Measurements from ENCODE around the gene ATRX.
"Not testable (repeated sequence)": the region's sequence is repeated elsewhere in the genome, so short reads cannot be mapped to it uniquely, and the experiment has no call there.

Gene ATRX

GRCh38 chrX:77785486-77786364 is at the start of gene ATRX:
Gene ATRX (minus strand): TSS chrX:77786216. CDS start chrX:77786001, 215 bp downstream.
- H3K36me3 ChIP-seq (ENCODE audit: control insufficient read depth, low read length): peaks cover 17% of the 10 kb centered on the region
- TF ChIP-seq EZH2phosphoT487 (IDR thresholded peaks at IDR 0.05; ENCODE audit: borderline replicate concordance, low read length) (no peak), CTCF (IDR thresholded peaks at IDR 0.05; ENCODE audit: low read depth, low read length, poor library complexity, severe bottlenecking) (no peak)
- H3K4me3 ChIP-seq (ENCODE audit: low read length): peak within 1 kb of the TSS; percentile 88
- peak within 1 kb of the TSS; percentile 78 for H3K4me2 ChIP-seq (ENCODE audit: low read length)
- H3F3A ChIP-seq (ENCODE audit: control insufficient read depth, insufficient read depth): no peaks in the 10 kb centered on the region
- H3K9me3 ChIP-seq (ENCODE audit: control insufficient read depth, insufficient read depth, low read length): no peaks in the 10 kb centered on the region
- H3K79me2 ChIP-seq (ENCODE audit: control insufficient read depth, low read length): peaks cover 59% of the 10 kb centered on the region
- H3K27me3 ChIP-seq (ENCODE audit: control insufficient read depth, low read length): no peaks in the 10 kb centered on the region
- no peaks in the 10 kb centered on the region for H4K20me1 ChIP-seq (ENCODE audit: control insufficient read depth, insufficient read depth, low read depth, low read length)
- no peaks in the 10 kb centered on the region for H3K9me2 ChIP-seq (replicated peaks; ENCODE audit: control insufficient read depth, low read length)
- peak within 1 kb of the TSS; percentile 77 for H3K27ac ChIP-seq (ENCODE audit: low read depth, low read length)
- H3K4me1 ChIP-seq (ENCODE audit: control insufficient read depth, low read length): peaks cover 23% of the 10 kb centered on the region

- H3K27me3 ChIP-seq (ENCODE audit: control insufficient read depth, low read length); H3K27ac ChIP-seq (ENCODE audit: low read depth, low read length); H3K4me2 ChIP-seq (ENCODE audit: low read length); H3K36me3 ChIP-seq (ENCODE audit: control insufficient read depth, low read length); H3K9me3 ChIP-seq (ENCODE audit: control insufficient read depth, insufficient read depth, low read length); H3K4me1 ChIP-seq (ENCODE audit: control insufficient read depth, low read length); H4K20me1 ChIP-seq (ENCODE audit: control insufficient read depth, insufficient read depth, low read depth, low read length); H3K79me2 ChIP-seq (ENCODE audit: control insufficient read depth, low read length); H3K9me2 ChIP-seq (replicated peaks; ENCODE audit: control insufficient read depth, low read length); H3K4me3 ChIP-seq (ENCODE audit: low read length); H3F3A ChIP-seq (ENCODE audit: control insufficient read depth, insufficient read depth): not testable (repeated sequence)
Measured at GRCh38 chrX:77831544-77831943, 45.5 kb upstream of the ATRX start.

GRCh38 chrX:77821989-77822388 is 36.0 kb upstream of the ATRX start:
- H3K79me2 ChIP-seq (ENCODE audit: control insufficient read depth, low read length); H3K27me3 ChIP-seq (ENCODE audit: control insufficient read depth, low read length); H3K4me3 ChIP-seq (ENCODE audit: low read length); H3K4me2 ChIP-seq (ENCODE audit: low read length); H3K9me2 ChIP-seq (replicated peaks; ENCODE audit: control insufficient read depth, low read length); H3K4me1 ChIP-seq (ENCODE audit: control insufficient read depth, low read length); H3F3A ChIP-seq (ENCODE audit: control insufficient read depth, insufficient read depth); H3K36me3 ChIP-seq (ENCODE audit: control insufficient read depth, low read length); H3K27ac ChIP-seq (ENCODE audit: low read depth, low read length); H3K9me3 ChIP-seq (ENCODE audit: control insufficient read depth, insufficient read depth, low read length); H4K20me1 ChIP-seq (ENCODE audit: control insufficient read depth, insufficient read depth, low read depth, low read length): not testable (repeated sequence)

- Histone ChIP-seq H3K27me3 (ENCODE audit: control insufficient read depth, low read length) (no peaks in the 10 kb centered on the region), H3K79me2 (ENCODE audit: control insufficient read depth, low read length) (no peaks in the 10 kb centered on the region), H4K20me1 (ENCODE audit: control insufficient read depth, insufficient read depth, low read depth, low read length) (no peaks in the 10 kb centered on the region), H3F3A (ENCODE audit: control insufficient read depth, insufficient read depth) (no peaks in the 10 kb centered on the region), H3K27ac (ENCODE audit: low read depth, low read length) (no peak overlapping the region), H3K4me3 (ENCODE audit: low read length) (no peak overlapping the region), H3K9me2 (replicated peaks; ENCODE audit: control insufficient read depth, low read length) (no peaks in the 10 kb centered on the region), H3K4me2 (ENCODE audit: low read length) (no peak overlapping the region), H3K4me1 (ENCODE audit: control insufficient read depth, low read length) (no peaks in the 10 kb centered on the region), H3K36me3 (ENCODE audit: control insufficient read depth, low read length) (no peaks in the 10 kb centered on the region), H3K9me3 (ENCODE audit: control insufficient read depth, insufficient read depth, low read length) (no peaks in the 10 kb centered on the region)
- TF ChIP-seq CTCF (IDR thresholded peaks at IDR 0.05; ENCODE audit: low read depth, low read length, poor library complexity, severe bottlenecking): no peak
- TF ChIP-seq EZH2phosphoT487 (IDR thresholded peaks at IDR 0.05; ENCODE audit: borderline replicate concordance, low read length): no peak
Measured at GRCh38 chrX:77820091-77820727, 34.2 kb upstream of the ATRX start.

All from DOHH2 (cell line).